ENCODE measurements around the gene TNNC2. TPM values are rescaled to one million over a fixed set of nuclear protein-coding genes. Genes with fewer than 3 reads are reported as not detected.

The TNNC2 gene
- total RNA-seq, 1 donor from 2014 or later, result not detected

DNA sequence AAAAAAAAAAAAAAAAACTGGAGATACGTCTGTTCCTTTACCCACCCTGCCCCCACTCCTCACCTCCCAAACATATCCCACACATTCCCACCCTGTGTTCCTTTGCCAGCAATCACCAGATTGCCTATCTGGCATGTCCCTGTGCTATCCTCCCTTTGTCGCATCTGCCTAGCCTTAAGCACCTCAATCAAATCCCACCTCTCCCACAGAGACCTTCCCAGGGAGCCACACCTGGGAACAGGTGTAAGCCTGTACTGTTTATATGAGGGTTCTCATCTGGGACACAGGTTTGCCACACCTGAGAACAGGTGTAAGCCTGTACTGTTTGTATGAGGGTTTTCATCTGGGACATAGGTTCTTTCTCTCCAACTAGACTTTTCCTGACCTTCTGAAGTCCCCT, 52.2 kb downstream of the TNNC2 start:
- Histone ChIP-seq H3K27ac (no peak overlapping the region), H3K36me3 (no peaks in the 10 kb centered on the region), H3K9me3 (no peaks in the 10 kb centered on the region), H3K27me3 (ENCODE audit: low read depth) (no peaks in the 10 kb centered on the region), H3K4me3 (no peak overlapping the region), H3K4me1 (peaks cover 28% of the 10 kb centered on the region)
- DNase-seq (no peak), ATAC-seq (no peak)
- intact Hi-C loops (cut with DNase I), result loop anchor here (10.0 kb wide), 1 partner anchor 230 kb away; the partner anchor contains the start of gene EPPIN
- TF ChIP-seq, protein P1, sequence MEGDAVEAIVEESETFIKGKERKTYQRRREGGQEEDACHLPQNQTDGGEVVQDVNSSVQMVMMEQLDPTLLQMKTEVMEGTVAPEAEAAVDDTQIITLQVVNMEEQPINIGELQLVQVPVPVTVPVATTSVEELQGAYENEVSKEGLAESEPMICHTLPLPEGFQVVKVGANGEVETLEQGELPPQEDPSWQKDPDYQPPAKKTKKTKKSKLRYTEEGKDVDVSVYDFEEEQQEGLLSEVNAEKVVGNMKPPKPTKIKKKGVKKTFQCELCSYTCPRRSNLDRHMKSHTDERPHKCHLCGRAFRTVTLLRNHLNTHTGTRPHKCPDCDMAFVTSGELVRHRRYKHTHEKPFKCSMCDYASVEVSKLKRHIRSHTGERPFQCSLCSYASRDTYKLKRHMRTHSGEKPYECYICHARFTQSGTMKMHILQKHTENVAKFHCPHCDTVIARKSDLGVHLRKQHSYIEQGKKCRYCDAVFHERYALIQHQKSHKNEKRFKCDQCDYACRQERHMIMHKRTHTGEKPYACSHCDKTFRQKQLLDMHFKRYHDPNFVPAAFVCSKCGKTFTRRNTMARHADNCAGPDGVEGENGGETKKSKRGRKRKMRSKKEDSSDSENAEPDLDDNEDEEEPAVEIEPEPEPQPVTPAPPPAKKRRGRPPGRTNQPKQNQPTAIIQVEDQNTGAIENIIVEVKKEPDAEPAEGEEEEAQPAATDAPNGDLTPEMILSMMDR (IDR thresholded peaks at IDR 0.05), result no peak

Other genes starting within 250 kb of the TNNC2 start
- gene WFDC8, start 248.0 kb downstream of the TNNC2 start, total RNA-seq, result not detected
- not detected for gene WFDC10A, start 197.6 kb downstream of the TNNC2 start, total RNA-seq
- not detected for gene WFDC9, start 196.0 kb downstream of the TNNC2 start, total RNA-seq
- gene WFDC11, start 157.1 kb downstream of the TNNC2 start, total RNA-seq, result not detected
- not detected for gene WFDC13, start 125.3 kb downstream of the TNNC2 start, total RNA-seq
- gene WFDC10B, start 122.3 kb downstream of the TNNC2 start, total RNA-seq, result 1.2 TPM
- not detected for gene SPINT4, start 105.0 kb downstream of the TNNC2 start, total RNA-seq
- gene WFDC3, start 35.4 kb downstream of the TNNC2 start, total RNA-seq, result 3.4 TPM
- 30.8 TPM for gene DNTTIP1, start 35.4 kb downstream of the TNNC2 start, total RNA-seq
- 3.5 TPM for gene UBE2C, start 14.7 kb downstream of the TNNC2 start, total RNA-seq
- gene SNX21, start 6.5 kb upstream of the TNNC2 start, total RNA-seq, result 24.1 TPM
- 25.6 TPM for gene ACOT8, start 30.1 kb upstream of the TNNC2 start, total RNA-seq
- gene ZSWIM3, start 30.3 kb upstream of the TNNC2 start, total RNA-seq, result 3.0 TPM
- gene ZSWIM1, start 53.9 kb upstream of the TNNC2 start, total RNA-seq, result 9.6 TPM
- 1.1 TPM for gene SPATA25, start 60.3 kb upstream of the TNNC2 start, total RNA-seq
- 2.4 TPM for gene NEURL2, start 63.9 kb upstream of the TNNC2 start, total RNA-seq
- 185 TPM for gene CTSA, start 64.0 kb upstream of the TNNC2 start, total RNA-seq
- gene PLTP, start 84.8 kb upstream of the TNNC2 start, total RNA-seq, result 145 TPM
- 34.7 TPM for gene PCIF1, start 107.4 kb upstream of the TNNC2 start, total RNA-seq
- 20.4 TPM for gene ZNF335, start 144.9 kb upstream of the TNNC2 start, total RNA-seq
- gene MMP9, start 181.6 kb upstream of the TNNC2 start, total RNA-seq, result 9.4 TPM
- gene SLC12A5, start 201.9 kb upstream of the TNNC2 start, total RNA-seq, result 1.2 TPM

All from lower lobe of right lung (tissue), 2 donors.